ENCODE results near the gene APBA2. TPM values are rescaled to one million over a fixed set of nuclear protein-coding genes. Genes with fewer than 3 reads are reported as not detected.

The APBA2 gene
- total RNA-seq, 2 donors from 2014 or later: 2.7 to 4.0 TPM

DNA sequence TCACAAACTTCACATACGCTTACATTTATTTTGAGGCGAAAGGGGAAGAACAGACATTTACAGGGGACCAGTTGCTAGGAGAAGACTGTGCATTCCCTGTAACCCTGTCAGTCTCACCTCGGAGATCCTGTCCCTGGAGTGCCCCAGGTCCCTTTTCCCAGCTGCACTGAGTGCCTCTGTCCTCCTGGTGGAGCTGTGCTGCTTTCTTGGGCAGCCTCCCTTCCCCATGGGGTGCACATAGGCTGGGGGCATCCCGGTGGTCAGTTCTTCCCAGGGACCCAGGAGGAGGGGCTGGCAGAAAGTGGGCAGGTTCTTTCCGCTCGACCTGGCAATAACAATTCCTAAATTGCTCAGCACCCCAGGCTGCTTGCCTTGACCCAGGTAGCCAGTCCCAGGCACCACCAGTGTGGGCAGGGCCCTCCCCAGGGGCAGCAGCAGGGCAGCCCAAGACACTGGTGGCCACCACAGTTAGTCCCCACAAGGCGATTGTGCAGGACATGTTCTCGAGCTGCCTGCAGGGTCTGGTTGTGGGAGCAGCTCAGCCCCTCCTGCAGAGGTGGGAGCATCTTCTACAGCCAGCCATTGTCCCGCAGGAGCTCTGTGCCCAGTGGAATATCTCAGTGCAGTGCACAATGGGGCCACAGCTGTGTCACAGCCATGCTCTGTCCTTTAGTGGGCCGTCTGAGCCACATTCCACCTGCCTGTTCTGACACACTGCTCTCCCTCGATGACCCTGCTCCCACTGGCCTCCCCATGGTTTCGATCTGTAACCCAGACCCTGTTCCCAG, 36.3 kb downstream of the APBA2 start:
- intact Hi-C loops (cut with DNase I): loop anchor here in 1 of 2 donors (2.0 kb wide), 1 partner anchor 55 kb away; no protein-coding TSS in a partner anchor
- DNase-seq (ENCODE audit: low spot score): peak; percentile 55

- no peak for DNase-seq (ENCODE audit: low spot score)
- intact Hi-C loops (cut with DNase I): loop anchor here in 1 of 2 donors (2.0 kb wide), 1 partner anchor 56 kb away; no protein-coding TSS in a partner anchor
Measured at GRCh38 chr15:28922707-28923012, 36.9 kb downstream of the APBA2 start.

DNA sequence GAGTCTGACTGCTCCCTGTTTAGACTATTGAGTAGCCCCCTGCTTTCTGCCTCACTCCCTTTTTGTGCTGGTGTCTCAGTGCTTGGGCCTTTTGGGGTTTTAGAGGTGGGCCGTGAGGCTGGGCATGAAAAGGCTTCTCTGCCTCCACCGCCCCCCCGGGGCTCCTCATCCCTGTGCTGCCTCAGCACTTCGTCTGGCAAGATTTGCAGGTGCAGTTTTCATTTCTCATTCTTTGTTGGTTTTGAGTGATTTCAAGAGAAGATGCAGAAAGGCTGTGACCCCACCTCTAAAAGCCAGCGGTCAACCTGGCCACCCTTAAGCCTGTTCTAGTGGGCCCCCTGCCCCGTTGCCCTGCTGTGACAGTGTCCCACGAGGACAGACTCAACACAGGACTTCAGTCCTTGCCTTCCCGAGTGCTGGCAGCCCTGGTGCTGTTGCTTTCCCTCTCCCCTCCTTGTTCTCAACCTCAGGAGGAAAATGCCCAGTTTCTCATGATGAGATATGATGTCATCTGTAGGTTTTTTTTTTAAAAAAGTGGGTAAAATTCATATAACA, 38.0 kb downstream of the APBA2 start:
- intact Hi-C loops (cut with DNase I): loop anchor here in 1 of 2 donors (2.0 kb wide), 1 partner anchor 57 kb away; no protein-coding TSS in a partner anchor
- peak; percentile 24 for DNase-seq (ENCODE audit: low spot score)

GRCh38 chr15:28927043-28927442, 41.3 kb downstream of the APBA2 start:
- DNase-seq (ENCODE audit: low spot score): peak; percentile 8
- intact Hi-C loops (cut with DNase I): no loop called here

DNA sequence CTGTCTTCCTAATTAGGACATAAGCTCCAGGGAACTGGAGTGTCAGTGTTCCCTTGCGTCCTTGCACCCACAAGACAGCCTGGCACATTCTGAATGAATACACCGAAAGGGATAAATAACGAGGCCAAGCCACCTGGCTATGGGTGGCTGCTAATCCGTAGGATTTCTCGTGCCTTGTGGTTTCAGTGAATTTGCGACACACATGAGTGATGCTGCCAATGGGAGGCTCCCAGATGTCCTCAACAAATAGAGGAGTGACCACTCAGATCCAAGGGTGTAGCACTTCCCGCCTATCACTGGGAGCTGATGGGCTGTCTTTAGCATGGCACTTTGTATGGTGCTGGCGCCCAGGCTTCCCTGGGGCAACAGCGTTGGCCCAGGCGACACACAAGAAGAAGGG, 43.4 kb downstream of the APBA2 start:
- intact Hi-C loops (cut with DNase I): no loop called here
- peak; percentile 49 for DNase-seq (ENCODE audit: low spot score)

DNA sequence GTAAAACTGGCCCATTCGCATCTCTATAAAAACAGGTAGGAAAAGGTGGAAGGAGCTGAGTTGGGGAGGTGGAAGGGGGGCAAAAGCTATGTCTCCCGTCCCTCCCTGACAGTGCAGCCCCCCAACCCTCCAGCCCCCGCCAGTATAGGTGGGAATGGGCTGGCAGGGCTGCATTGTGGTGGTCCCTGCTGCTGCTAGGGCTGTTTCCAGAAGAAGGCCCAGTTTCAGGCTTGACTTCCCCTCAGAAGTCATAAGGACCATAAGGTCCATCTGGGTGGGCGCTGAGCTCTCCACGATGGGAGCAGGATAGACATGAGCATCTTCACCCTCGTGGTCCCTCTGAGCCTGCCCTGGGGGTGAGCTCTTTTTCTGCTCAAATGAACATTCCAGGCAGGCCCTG, 44.2 kb downstream of the APBA2 start:
- DNase-seq (ENCODE audit: low spot score): peak; percentile 68
- intact Hi-C loops (cut with DNase I): no loop called here

DNA sequence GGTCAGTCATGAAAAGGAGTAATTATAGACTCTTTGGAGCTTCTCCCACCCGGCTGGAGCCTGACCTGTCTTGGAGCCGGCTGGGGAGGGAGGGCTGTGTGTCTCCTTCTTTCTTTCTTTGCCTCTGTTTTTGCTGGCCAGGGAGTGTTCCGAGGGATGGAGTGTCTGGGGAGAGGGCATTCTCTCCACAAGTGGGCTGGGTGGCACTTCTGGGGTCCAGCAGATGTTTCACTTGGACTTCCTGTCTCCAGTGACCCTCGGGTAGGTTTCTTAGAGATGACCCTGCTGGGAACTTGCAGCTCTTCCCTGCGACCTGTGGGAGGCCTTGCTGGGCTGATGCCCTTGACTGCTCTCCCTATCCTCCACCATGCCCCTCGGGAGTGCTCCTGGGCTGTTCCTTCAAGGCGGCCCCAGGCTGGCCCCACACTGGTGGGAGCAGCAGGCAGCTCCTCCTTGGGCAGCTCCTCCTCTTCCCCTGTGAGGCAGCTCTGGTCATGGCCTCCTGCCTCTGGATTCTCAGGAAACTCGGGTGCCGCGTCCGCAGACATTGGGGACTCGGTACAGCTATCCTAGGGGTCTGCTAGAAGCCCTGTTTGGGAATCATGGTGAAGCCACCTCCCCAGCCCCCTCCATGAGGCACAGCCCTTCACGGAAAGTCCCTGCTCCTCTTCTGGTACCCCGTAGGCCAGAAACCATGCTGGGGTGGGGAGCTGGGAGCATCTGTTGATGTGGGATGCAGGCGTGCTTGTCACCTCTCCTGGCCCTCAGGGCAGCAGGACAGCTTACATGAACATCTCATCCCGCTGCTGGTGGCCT, 44.9 kb downstream of the APBA2 start:
- peak; percentile 72 for DNase-seq (ENCODE audit: low spot score)
- intact Hi-C loops (cut with DNase I): no loop called here

DNA sequence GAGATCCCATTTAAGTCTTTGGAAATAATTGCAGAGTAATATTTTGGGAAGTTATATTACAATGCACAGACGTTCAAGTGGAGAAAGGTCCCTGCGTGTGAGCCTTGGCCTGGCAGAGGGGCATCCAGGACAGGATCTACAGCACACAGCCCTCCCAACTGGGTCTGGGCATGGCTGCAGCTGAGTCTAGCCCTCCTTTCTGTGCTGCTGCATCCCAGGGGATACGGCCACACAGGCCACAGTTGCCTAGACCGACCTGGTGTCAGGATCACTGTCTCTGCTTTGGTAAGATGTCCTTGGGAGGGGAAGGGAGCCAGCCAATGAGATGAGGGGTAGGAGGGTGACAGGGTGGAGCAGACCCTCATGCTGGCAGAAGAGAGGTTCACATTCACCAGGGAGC, 46.1 kb downstream of the APBA2 start:
- peak; percentile 30 for DNase-seq (ENCODE audit: low spot score)
- intact Hi-C loops (cut with DNase I): no loop called here

GRCh38 chr15:28932361-28932760, 46.6 kb downstream of the APBA2 start:
- intact Hi-C loops (cut with DNase I): no loop called here
- peak; percentile 55 for DNase-seq (ENCODE audit: low spot score)

DNA sequence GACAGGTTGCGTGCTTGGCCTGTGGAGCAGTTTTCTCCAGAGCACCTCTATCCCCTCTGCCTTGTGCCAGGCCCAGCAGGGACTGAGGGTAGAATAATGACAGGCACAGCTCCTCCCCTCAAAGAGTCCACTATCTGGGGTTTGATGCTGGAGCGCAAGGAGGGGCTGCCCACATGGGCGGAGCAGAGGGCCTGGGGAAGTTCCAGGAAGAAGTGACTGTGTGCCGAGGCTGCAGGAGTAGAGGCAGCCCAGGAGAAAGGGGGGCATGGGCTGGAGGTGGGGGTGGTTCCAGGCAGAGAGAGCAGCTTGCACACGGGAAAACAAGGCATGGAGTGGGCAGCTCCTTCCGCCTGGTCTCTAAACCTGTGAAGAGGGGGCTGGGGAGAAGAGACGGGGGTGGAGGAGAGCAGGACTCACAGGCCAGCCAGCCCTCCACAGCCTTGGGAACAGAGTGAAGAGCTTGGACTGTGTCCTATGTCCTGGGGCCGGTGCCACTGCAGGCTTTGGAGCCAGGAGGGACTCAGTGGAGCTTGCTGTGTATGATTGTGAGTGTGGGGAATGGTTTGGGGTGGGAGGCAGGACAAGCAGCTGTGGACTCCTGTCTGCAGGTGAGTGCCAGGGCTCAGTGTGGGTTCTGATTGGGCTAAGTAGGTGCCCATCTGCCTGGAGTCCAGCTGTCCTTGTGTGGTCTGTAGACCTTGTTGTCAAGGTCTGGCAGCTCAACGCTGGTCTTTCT, 48.1 kb downstream of the APBA2 start:
- intact Hi-C loops (cut with DNase I): no loop called here
- peak; percentile 57 for DNase-seq (ENCODE audit: low spot score)

GRCh38 chr15:28934645-28935044, 48.9 kb downstream of the APBA2 start:
- intact Hi-C loops (cut with DNase I): no loop called here
- DNase-seq (ENCODE audit: low spot score): peak; percentile 73

GRCh38 chr15:28935316-28935715, 49.5 kb downstream of the APBA2 start:
- intact Hi-C loops (cut with DNase I): no loop called here

DNA sequence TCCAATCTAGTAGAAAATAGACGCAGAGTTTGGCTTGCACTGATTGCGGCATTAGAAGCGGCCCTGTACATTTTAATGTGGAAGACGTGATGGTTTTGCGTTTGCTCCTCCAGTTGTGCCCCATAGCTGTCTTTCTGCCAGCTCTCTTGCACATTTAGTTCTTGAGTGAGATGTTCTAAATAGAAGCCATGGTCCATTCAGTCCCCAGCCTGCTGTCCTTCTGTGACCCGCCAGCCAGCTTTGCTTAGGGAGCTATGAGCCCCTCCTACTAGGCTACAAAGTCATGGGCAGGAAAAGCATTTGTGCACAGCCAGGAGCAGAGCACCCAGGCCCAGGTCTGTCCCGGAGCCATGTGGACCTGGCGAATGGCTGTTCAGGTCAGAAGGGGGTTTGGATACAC, 50.3 kb downstream of the APBA2 start:
- intact Hi-C loops (cut with DNase I): no loop called here
- peak; percentile 9 for DNase-seq (ENCODE audit: low spot score)

More at GRCh38 chr15:28935316-28935715, 49.5 kb downstream of the APBA2 start:
- DNase-seq (ENCODE audit: low spot score): peak; percentile 48

DNA sequence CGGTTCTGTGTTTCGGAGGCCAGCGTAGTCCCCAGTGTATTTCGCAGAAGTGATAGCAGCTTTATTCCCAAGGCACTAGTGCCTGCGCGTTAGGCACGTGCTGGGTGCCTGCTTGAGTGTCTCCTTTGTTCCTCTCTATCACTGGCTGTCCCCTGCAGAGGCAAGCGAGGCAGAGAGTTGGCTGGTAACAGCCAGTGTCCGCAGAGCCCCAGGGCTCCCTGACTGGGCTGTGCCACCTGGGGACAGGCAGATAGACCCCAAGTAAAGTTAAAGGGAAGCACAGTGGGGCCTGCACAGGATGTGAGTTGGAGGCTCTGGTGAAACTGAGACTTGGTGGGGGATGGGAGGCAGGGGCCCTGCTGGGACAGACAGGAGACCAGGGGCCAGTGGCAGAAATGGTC, 50.7 kb downstream of the APBA2 start:
- intact Hi-C loops (cut with DNase I): no loop called here
- peak; percentile 57 for DNase-seq (ENCODE audit: low spot score)

GRCh38 chr15:28937271-28937670, 51.5 kb downstream of the APBA2 start:
- intact Hi-C loops (cut with DNase I): no loop called here
- peak; percentile 49 for DNase-seq (ENCODE audit: low spot score)

- peak; percentile 29 for DNase-seq (ENCODE audit: low spot score)
- intact Hi-C loops (cut with DNase I): no loop called here
Measured at GRCh38 chr15:28942046-28942445, 56.3 kb downstream of the APBA2 start.

DNA sequence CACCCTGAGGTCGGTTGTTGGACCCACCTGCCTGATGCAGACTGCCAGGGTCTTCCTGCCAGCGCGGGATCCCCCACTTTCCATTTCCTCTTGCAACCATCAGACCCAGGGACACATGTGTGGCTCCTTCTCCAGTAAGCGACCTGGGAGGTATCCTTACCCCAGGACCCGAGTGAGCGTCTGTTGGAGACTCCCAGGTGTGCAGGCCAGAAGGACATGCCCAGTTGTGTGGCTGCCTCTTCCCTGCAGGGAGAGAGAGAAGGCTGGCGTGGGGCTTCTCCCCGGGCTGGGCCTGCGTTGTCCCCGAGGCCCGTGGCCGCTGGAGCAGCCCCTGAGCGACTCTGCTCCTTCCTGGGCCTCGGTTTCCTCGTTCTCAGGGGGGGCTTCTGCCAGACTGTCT, 56.8 kb downstream of the APBA2 start:
- intact Hi-C loops (cut with DNase I): no loop called here
- DNase-seq (ENCODE audit: low spot score): peak; percentile 32

- intact Hi-C loops (cut with DNase I): no loop called here
- peak; percentile 61 for DNase-seq (ENCODE audit: low spot score)
Measured at GRCh38 chr15:28943146-28943545, 57.4 kb downstream of the APBA2 start.

DNA sequence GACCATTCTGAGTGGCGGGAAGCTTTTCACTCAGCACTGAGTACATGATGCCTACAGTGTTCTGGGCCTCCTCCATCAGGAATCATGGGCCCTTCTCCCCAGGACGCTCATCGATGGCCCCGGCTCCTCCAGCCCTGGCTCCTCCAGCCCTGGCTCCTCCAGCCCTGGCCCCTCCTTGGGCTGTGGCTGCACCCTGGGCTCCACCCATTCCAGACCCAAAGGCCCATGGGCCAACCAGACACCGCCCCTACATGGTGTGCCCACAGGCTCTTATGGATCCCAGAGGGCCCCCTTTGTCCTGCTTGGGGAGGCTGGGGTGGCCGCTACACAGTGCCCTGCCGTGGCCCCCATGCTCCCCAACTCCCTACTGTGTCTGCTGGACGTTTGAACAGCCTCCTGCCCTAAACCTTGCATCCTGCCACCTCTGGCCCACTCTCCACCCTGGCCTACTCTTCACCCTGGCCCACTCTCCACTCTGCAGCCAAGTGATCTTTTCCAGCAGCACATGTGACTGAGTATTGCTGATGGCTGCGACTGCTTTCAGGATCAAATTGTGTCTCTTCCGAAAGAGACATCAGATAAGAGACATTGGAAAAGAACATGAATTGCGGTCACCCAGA, 57.9 kb downstream of the APBA2 start:
- intact Hi-C loops (cut with DNase I): no loop called here
- peak; percentile 60 for DNase-seq (ENCODE audit: low spot score)

Measured in posterior vena cava (tissue), 2 donors.